Liver (tissue), 3 donors: ENCODE results near the gene CNTN5.

ENCODE experiments used
- CTCF ChIP-seq: fragments of 150-350 bp; IDR thresholded peaks from 2 replicates; pipeline ENCODE4 v1.5.1; 2017; ENCODE audit warnings: improper control_type of control experiment, low read depth, low read length; ENCODE audit not compliant: missing input control
- TAF1 ChIP-seq: conservative IDR thresholded peaks from 2 replicates; pipeline ENCODE4 v1.6.1; 2016; ENCODE audit warnings: antibody characterized with exemption, mild to moderate bottlenecking
- donor health status: healthy.
- donor health status: healthy.

DNA sequence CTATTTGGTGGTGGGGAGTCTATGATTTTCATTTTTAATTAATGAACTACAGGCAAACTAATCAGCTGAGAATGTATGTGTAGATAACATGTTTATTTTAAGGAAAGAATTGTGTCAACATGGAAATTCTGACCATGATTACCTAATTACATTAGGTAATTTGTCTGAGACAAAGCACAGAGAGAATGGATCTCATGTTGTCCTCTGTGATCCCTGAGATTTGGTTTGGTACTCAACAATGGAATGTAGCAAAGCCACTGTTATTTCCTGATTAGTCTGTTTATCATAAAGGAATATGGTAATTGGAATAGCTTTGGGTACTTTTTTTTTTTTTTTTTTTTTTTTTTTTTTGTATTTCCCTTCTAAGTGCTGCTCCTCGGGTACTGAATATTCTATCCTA, 947.6 kb downstream of the CNTN5 start:
- TF ChIP-seq CTCF (no peak), TAF1 (no peak)
